Erythroblast (primary cell): ENCODE results near the gene LRRC4.

Experiments used
- DNase-seq, 2 experiments: peaks; one replicate each; lab custom pipeline; 2025; lab: John Stamatoyannopoulos, UW
- GATA1 ChIP-seq: IDR thresholded peaks from 2 replicates; pipeline ENCODE4 v1.6.1; 2011; ENCODE audit warnings: low read depth, mild to moderate bottlenecking, control low read depth, low read length, moderate library complexity
- POLR2A ChIP-seq: IDR thresholded peaks from 2 replicates; pipeline ENCODE4 v1.6.1; 2011; ENCODE audit warnings: mild to moderate bottlenecking, low read length

The LRRC4 gene

DNA sequence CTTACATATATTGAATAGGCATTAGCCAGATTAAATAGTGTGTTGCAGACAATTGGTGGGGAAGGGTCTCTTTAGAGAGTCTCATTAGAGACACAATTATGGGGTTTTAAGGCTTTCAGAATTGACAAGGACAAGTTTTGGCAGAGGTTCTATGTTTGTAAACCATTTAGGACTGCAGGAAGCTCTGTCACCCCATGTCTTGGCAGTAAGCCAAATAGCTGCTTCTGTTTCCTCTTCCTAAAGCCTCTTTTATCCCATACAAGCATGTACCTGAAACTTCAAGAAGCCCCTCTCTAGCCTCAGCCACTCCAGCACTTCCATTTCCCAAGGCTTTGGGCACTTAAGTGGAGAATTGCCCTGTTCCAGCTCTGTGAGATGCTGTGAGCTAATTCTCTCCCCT is 21.8 kb upstream of the LRRC4 start:
- TF ChIP-seq GATA1 (no peak), POLR2A (no peak)
- peak in 1 of 2 experiments; percentile 44 for DNase-seq

DNA sequence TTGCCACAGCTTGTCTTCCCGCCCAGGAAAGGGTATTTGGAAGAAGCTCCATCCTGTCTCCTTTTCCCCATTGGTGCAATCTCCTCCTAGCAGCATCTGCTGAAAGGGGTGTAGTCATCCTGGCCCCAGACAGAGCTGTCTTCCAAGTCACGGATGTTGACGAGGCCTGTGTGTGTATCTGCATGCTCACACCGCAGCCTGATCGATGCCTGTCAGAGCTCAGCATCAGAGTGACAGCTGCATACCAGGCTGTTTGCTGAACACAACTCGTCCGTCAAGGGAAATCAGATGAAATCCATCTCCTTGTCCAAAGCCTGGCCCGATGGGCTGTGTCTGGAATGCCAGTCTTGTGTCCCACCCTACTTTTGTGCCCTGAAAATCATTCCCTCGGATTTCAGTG is 21.2 kb upstream of the LRRC4 start:
- no peak for DNase-seq
- TF ChIP-seq GATA1 (no peak), POLR2A (no peak)

DNA sequence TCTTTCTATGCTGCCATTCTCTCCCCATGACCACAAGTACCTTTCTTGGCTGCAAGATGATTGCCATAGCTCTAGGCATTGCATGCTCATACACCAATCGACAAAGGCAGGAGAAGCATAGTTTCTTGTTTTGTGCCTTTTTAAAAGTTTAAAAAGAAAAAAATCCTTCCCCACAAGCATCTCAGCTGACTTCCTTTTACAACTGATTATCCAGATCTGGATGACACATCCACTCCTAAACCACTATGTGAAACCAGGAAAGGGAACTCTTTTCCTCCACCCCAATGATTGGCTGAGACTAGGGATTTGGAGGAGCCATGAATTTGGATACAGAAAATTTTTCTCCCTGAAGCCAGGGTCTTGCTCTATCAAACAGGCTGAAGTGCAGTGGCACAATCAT is 14.5 kb upstream of the LRRC4 start:
- DNase-seq, result no peak

DNA sequence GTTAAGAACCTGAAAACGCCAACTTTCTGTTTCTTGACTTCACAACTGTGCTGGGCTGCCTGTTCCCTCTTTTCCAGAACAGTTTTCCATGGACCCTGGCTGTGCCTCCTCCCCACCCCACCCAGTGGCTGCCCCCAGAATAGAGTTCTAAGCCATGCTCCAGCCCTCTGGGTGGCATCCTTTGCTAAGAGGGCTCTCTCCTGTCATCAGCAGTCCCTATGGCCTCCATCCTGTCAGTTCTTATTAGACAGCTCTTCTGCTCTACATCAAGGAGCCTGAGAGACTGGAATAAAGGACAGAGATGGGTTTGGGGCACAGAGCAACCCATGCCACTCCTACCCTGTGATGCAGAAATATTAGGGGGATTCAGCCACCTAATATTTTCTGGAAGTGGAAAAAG is 13.9 kb upstream of the LRRC4 start:
- TF ChIP-seq POLR2A (no peak), GATA1 (no peak)

More for the DNA sequence above, 14.5 kb upstream of the LRRC4 start:
- TF ChIP-seq GATA1, result no peak
- no peak for TF ChIP-seq POLR2A

DNA sequence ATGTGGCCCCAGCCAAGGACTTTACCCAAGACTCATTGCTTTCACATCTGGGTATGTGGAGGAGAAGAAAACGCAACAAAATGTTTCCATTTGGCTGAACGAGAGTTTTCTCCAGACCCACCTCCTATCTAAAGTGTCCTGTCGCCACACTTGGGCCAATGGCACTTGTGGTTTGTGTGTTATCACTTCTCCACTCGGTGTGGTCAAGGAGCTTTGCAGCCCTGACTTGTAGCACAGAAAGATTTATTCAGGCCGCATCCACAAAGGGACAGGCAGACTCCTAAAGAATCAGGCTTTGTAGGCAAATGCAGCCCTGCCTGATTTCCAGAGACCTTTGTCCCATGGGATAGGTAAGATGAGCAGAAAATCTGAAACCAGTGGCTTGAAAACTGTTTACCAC is 12.8 kb upstream of the LRRC4 start:
- TF ChIP-seq GATA1, result no peak
- no peak for TF ChIP-seq POLR2A
- DNase-seq, result peak in 1 of 2 experiments; percentile 13

More for the DNA sequence above, 13.9 kb upstream of the LRRC4 start:
- DNase-seq, result no peak

DNA sequence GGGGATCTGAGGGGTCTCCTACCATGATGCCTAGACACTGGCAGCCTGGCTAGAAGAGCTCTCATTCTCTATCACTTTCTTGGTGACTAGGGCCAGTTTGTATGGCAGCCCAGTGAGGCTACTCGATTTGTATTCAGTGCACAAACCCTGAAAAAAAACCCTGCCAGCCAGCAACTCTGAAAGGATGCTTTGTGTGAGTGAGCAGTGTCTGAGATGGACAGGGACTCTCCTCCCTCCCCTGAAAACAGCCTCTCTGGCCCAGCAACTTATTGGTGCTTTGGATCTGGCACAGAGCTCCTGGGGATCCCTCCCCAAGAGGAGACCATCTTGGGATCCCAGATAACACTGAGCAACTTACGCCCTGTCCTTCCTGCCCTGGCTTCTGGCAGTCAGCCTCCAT is 10.8 kb upstream of the LRRC4 start:
- TF ChIP-seq GATA1, result no peak
- TF ChIP-seq POLR2A, result no peak
- DNase-seq, result no peak

DNA sequence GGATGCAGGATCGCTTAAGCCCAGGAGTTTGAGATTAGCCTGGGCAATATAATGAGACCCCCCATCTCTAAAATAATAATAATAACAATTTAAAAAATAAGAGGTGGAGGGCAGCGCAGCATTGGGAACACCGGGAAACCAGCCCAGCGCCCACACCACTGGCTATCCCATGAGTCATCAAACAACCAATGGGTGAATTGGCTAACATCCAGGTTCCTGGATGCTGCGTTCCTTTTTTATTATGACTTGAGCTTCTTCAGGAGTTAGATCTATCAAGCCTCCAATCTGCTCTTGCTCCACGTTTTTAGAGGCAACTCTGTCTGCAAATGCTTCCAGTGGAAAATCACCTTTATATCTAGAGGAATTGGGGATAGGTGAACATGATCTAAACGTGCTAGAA is 10.0 kb upstream of the LRRC4 start:
- no peak for DNase-seq

DNA sequence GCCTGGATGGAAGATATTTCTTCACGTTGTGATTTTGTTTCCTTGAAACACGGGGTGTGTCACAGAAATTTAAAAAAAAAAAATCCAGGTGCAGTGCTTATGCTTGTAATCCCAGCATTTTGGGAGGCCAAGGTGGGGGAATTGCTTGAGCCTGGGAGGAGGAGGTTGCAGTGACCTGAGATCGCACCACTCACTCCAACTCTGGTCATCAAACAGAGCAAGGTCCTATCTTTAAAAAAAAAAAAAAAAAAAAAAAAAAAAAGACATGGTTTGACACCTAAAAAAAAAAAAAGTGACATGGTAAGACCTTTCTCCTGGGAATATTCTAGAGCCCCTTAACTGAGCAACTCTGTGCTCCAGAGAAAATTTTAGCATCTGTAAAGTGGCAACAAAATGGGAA is 9.0 kb upstream of the LRRC4 start:
- no peak for DNase-seq
- TF ChIP-seq GATA1 (no peak), POLR2A (no peak)

More for the DNA sequence above, 10.0 kb upstream of the LRRC4 start:
- TF ChIP-seq GATA1, result no peak
- TF ChIP-seq POLR2A, result no peak

DNA sequence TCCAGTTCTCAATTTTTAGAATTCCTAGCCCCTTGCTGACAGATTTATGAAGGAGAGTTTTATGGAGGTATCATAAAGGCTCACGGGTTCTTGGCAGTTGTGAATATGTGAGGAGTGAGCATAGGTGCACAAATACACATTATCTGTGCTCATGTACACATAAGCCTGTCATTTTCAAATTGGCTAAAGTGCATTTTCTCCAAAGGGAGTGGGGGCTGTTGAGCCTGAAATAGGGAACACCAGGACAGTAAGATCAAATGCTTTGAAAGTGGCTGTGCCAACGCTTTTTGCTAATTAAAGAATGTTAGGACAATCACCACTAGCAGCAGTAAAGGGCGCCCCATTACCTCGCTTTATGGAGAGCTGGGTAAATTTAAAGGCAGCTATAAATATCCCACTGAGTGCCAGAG is 8.3 kb upstream of the LRRC4 start:
- DNase-seq, result no peak
- TF ChIP-seq GATA1 (no peak), POLR2A (no peak)

DNA sequence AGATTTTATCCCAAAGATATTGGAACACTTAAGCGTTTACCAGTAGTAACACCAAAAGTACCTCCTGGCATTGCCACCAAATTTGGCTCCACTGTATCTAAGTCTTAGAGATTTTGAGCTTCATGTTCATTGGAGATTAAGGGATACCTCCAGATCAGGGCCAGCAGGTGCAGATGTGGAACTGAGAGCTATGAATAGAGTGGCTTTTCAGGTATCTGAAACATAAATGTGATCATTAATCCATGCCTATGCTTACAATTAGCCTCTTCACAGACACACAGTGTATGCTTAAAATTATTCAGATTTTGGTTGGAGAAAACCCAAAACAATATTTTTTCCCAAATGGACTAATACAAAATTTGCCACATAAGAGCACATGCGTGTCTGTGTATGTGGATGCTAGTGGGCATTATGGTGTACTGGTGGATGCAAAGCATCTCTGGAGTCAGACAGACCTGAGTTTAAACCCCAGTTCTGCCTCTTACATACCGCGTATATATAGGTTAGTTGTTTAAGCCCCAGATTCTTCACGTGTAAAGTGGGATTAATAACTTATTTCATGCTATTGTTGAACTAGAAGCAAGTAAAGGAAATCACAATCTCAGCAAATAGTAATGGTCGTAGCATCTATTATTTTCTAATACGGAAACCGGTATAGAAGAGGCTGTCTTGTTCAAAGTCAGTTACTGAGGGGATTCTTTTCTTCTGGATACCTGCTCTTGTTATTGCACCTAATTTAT is 6.8 kb upstream of the LRRC4 start:
- no peak for DNase-seq
- no peak for TF ChIP-seq POLR2A
- TF ChIP-seq GATA1, result no peak

DNA sequence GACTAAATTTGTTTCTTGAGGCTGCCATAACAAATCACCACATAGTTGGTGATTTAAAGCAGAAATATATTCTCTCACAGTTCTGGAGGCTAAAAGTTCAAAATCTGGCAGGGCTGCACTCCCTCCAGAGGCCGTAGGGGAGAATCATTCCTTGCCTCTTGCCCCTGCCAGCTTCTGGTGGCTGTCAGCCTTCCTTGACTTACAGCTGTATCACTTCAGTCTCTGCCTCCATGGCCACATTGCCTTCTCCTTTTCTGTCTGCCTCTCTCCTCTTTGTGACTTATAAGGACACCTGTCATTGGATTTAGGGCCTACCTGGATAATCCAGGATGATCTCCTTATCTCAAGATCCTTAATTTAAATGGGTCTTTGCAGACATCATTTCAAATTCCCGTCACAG is 5.8 kb upstream of the LRRC4 start:
- TF ChIP-seq POLR2A (no peak), GATA1 (no peak)
- no peak for DNase-seq

DNA sequence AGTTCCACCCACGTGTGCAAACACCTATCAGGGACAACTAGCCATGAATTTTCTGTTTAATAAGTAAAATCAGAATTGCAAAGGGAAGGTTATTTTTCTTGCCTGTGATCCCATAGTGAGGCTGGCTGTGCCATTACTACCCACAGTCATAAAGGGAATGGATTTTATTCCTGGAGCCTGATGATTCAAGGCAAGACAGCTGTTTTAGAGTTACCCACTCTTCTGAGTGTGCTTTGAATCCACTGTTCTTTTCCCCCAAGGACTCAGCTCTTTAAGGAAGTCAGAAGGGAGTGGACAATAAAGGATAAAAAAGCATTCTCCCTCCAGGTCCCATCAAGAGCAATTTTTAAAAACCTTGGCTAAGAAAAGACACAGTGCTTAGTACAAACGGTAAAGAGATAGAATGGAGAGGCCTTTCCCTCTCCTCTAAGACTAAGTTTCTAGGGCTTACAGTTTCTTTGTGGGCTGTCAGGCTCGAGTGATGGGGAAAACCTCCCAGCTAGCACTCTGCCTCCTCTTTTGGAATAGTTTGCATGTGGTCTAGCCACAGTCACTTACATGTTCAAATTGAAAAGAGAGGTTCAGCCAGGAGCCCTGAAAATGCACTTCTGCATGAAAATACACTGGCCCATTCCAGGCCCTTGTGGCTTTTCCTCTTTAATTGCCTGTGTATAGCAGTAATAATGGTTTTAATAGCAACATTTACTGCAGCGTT is 5.1 kb upstream of the LRRC4 start:
- DNase-seq, result no peak
- no peak for TF ChIP-seq POLR2A
- TF ChIP-seq GATA1, result no peak

DNA sequence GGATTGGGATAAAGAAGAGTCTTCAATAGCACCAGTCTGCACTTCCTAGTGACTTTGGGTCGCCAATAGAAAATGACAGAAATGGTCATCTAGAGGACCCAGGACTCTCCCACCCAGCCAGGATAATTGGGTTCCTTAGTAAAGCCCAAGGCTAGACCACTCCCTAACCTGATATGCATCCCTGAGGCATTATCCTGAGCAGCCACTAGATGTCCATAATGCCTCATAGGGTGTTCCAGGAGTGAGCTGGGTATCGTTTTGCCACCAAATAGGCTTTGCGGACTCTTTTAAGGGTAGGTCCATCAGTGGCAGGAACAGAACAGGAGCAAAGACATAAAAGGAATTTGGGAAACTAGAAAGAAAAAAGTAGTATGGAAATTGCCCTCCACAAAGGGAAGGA is 4.5 kb upstream of the LRRC4 start:
- TF ChIP-seq GATA1 (no peak), POLR2A (no peak)
- DNase-seq, result peak in 1 of 2 experiments; percentile 10

DNA sequence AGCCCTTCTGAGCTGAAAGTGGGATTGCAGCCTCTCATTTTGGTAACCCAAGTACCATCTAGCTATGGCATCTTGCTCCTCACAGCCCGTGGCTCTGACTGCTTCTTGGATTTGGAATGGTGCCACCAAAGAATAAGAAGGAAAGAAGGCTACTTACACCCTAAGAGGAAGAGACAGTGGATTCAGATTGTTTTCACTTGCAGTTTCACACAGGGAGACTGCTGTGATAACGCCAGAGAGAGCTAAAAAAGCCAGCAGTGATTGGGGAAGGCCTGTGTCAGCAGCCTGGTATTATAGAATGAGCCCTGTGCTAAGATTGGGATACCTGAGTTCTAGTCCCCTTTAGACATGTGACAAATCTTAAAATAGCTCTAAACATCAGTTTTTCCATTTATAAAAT is 3.6 kb upstream of the LRRC4 start:
- DNase-seq, result no peak
- TF ChIP-seq POLR2A (no peak), GATA1 (no peak)

DNA sequence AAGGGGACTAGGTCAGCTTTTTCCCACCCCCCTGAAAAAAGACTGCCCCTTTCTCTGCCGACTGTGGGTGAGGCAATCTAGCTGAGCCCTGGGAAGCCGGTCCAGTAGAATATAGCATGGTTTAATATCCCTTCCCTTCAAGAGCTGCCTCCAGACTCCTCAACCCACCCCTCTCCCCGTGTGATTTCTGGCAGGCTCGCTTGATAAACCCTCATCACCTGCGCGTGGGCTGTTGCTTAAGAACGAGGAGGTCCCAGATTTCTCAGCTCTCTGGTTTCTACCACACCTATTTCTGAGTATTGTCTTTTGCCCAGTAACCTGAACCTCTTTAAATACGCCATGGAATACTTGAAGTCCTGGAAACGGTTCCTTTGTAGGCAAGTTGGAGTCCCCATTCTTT is 2.0 kb upstream of the LRRC4 start:
- DNase-seq, result no peak
- TF ChIP-seq POLR2A, result no peak
- TF ChIP-seq GATA1, result no peak
